H9 (cell line): Measurements from ENCODE around the gene IRX4. TPM values are rescaled to one million over a fixed set of nuclear protein-coding genes. Genes with fewer than 3 reads are reported as not detected.
A peak's percentile ranks its signal among the peaks of the same experiment; 100 is the strongest.

Source experiments
- DNase-seq: peaks from one replicate; pipeline ENCODE4 v3.0.0-alpha.2; 2017
- H2AFZ ChIP-seq: one replicate; pipeline ENCODE4 v1.6.1; 2013; ENCODE audit warnings: mild to moderate bottlenecking, low read length, control low read depth, moderate library complexity
- H2AK5ac ChIP-seq: 2 replicates; pipeline ENCODE4 v1.6.1; 2013; ENCODE audit warnings: low read length, control low read depth, mixed read lengths; ENCODE audit not compliant: insufficient read length
- H2BK120ac ChIP-seq: one replicate; pipeline ENCODE4 v1.6.1; 2013; ENCODE audit warnings: low read depth, mild to moderate bottlenecking, low read length, control low read depth, inconsistent platforms; ENCODE audit not compliant: poor library complexity, severe bottlenecking
- H2BK12ac ChIP-seq: 2 replicates; pipeline ENCODE4 v1.6.1; 2013; ENCODE audit warnings: low read length, control low read depth, mixed read lengths, low read depth; ENCODE audit not compliant: insufficient read length
- H2BK15ac ChIP-seq: 2 replicates; pipeline ENCODE4 v1.6.1; 2013; ENCODE audit warnings: low read depth, low read length, control low read depth
- H2BK20ac ChIP-seq: one replicate; pipeline ENCODE4 v1.6.1; 2013; ENCODE audit warnings: low read depth, mild to moderate bottlenecking, low read length, control low read depth, inconsistent platforms; ENCODE audit not compliant: poor library complexity, severe bottlenecking
- H2BK5ac ChIP-seq: 2 replicates; pipeline ENCODE4 v1.6.1; 2013; ENCODE audit warnings: low read length, control low read depth, mixed read lengths; ENCODE audit not compliant: insufficient read length
- H3K14ac ChIP-seq: 2 replicates; pipeline ENCODE4 v1.6.1; 2013; ENCODE audit warnings: low read length, control low read depth; ENCODE audit not compliant: insufficient read depth
- H3K18ac ChIP-seq: 2 replicates; pipeline ENCODE4 v1.6.1; 2013; ENCODE audit warnings: low read depth, mild to moderate bottlenecking, mixed read lengths, low read length, control low read depth; ENCODE audit not compliant: insufficient read length
- H3K23ac ChIP-seq: 2 replicates; pipeline ENCODE4 v1.6.1; 2013; ENCODE audit warnings: low read length, control low read depth, mixed read lengths, low read depth; ENCODE audit not compliant: insufficient read length
- H3K23me2 ChIP-seq: 2 replicates; pipeline ENCODE4 v1.6.1; 2013; ENCODE audit warnings: low read depth, mild to moderate bottlenecking, mixed read lengths, low read length, control low read depth; ENCODE audit not compliant: insufficient read length, poor library complexity, severe bottlenecking
- H3K27ac ChIP-seq: 2 replicates; pipeline ENCODE4 v1.5.1; 2013; ENCODE audit warnings: low read length, control low read depth, mixed read lengths, low read depth; ENCODE audit not compliant: insufficient read length
- H3K27me3 ChIP-seq: 2 replicates; pipeline ENCODE4 v1.6.1; 2013; ENCODE audit warnings: low read length, control low read depth, inconsistent platforms; ENCODE audit not compliant: insufficient read depth
- H3K4ac ChIP-seq: 2 replicates; pipeline ENCODE4 v1.6.1; 2013; ENCODE audit warnings: low read depth, mild to moderate bottlenecking, control low read depth, inconsistent platforms, low read length, moderate library complexity
- H3K4me1 ChIP-seq: 2 replicates; pipeline ENCODE4 v1.6.1; 2013; ENCODE audit warnings: low read length, control low read depth, inconsistent platforms; ENCODE audit not compliant: insufficient read depth
- H3K4me2 ChIP-seq: 2 replicates; pipeline ENCODE4 v1.6.1; 2013; ENCODE audit warnings: low read length, control low read depth, mixed read lengths; ENCODE audit not compliant: insufficient read length, insufficient read depth
- H3K56ac ChIP-seq: 2 replicates; pipeline ENCODE4 v1.6.1; 2013; ENCODE audit warnings: low read depth, mild to moderate bottlenecking, mixed read lengths, low read length, control low read depth; ENCODE audit not compliant: insufficient read length
- H3K79me1 ChIP-seq: 2 replicates; pipeline ENCODE4 v1.6.1; 2013; ENCODE audit warnings: low read depth, mild to moderate bottlenecking, moderate library complexity, low read length, control low read depth, inconsistent platforms; ENCODE audit not compliant: insufficient read depth, poor library complexity, severe bottlenecking
- H3K79me2 ChIP-seq: 2 replicates; pipeline ENCODE4 v1.6.1; 2013; ENCODE audit warnings: low read length, control low read depth, inconsistent platforms; ENCODE audit not compliant: insufficient read depth
- H3K9ac ChIP-seq: 2 replicates; pipeline ENCODE4 v1.6.1; 2013; ENCODE audit warnings: low read length, control low read depth, mixed read lengths; ENCODE audit not compliant: insufficient read length; ENCODE audit errors: extremely low read depth
- H3K9me3 ChIP-seq: one replicate; pipeline ENCODE4 v1.6.1; 2013; ENCODE audit warnings: low read depth, low read length, inconsistent platforms; ENCODE audit not compliant: control insufficient read depth
- H3T11ph ChIP-seq: one replicate; pipeline ENCODE4 v1.6.1; 2013; ENCODE audit warnings: mild to moderate bottlenecking, low read length, control low read depth, inconsistent platforms
- H4K20me1 ChIP-seq: one replicate; pipeline ENCODE4 v1.6.1; 2013; ENCODE audit not compliant: control insufficient read depth, insufficient read length, insufficient read depth
- H4K5ac ChIP-seq: 2 replicates; pipeline ENCODE4 v1.6.1; 2013; ENCODE audit warnings: low read depth, mild to moderate bottlenecking, mixed read lengths, low read length, control low read depth; ENCODE audit not compliant: insufficient read length
- H4K8ac ChIP-seq: replicated peaks from 2 replicates; pipeline ENCODE4 v1.6.1; 2013; ENCODE audit warnings: low read length, control low read depth, mixed read lengths, low read depth; ENCODE audit not compliant: insufficient read length
- H4K91ac ChIP-seq: 2 replicates; pipeline ENCODE4 v1.6.1; 2013; ENCODE audit warnings: low read depth, mild to moderate bottlenecking, moderate library complexity, mixed read lengths, low read length, control low read depth; ENCODE audit not compliant: insufficient read length
- H3K27ac Mint-ChIP-seq, 3 experiments: 2 replicates in 2 of 3; 3 replicates in 1 of 3; pipeline ENCODE4 v1.8.0; 2020 to 2021; ENCODE audit warnings: mixed read lengths in 3 of 3, mild to moderate bottlenecking in 1 of 3, moderate library complexity in 1 of 3
- H3K27me3 Mint-ChIP-seq: 2 replicates; pipeline ENCODE4 v1.8.0; 2021; ENCODE audit warnings: low read depth, mild to moderate bottlenecking, moderate library complexity, mixed read lengths
- H3K36me3 Mint-ChIP-seq, 3 experiments: 2 replicates in 2 of 3; 3 replicates in 1 of 3; pipeline ENCODE4 v1.8.0; 2020 to 2021; ENCODE audit warnings: low read depth in 3 of 3, mixed read lengths in 3 of 3; ENCODE audit not compliant: insufficient read depth in 1 of 3
- H3K4me1 Mint-ChIP-seq, 2 experiments: 2 replicates each; pipeline ENCODE4 v1.8.0; 2020; ENCODE audit warnings: mixed read lengths in 2 of 2
- H3K4me3 Mint-ChIP-seq, 2 experiments: 2 replicates in 1 of 2; 3 replicates in 1 of 2; pipeline ENCODE4 v1.8.0; 2020 to 2021; ENCODE audit warnings: mild to moderate bottlenecking in 2 of 2, mixed read lengths in 2 of 2, moderate library complexity in 1 of 2
- H3K9me3 Mint-ChIP-seq, 2 experiments: 2 replicates in 1 of 2; 3 replicates in 1 of 2; pipeline ENCODE4 v1.8.0; 2020; ENCODE audit warnings: mild to moderate bottlenecking in 2 of 2, mixed read lengths in 2 of 2, moderate library complexity in 1 of 2
- WGBS: extraction: QIAGEN DNeasy Blood & Tissue Kit; methylation state at CpG from one replicate; pipeline ENCODE4 v1.1.7; 2013; ENCODE audit warnings: missing lambda C conversion rate, low lambda C conversion rate, mixed read lengths; ENCODE audit not compliant: insufficient read length; ENCODE audit errors: extremely low coverage; 5-methylcytosine and 5-hydroxymethylcytosine counted together
- total RNA-seq: library from RNA; stranded (reverse); gene quantifications from 2 replicates; pipeline ENCODE4 v1.2.1, GENCODE V29; 2021
- TF ChIP-seq, protein P1 (sequence below): fragments of 200-600 bp; sonication (generic); conservative IDR thresholded peaks from 3 replicates; pipeline ENCODE4 v1.8.0; 2021; ENCODE audit warnings: antibody characterized with exemption, mild to moderate bottlenecking

The IRX4 gene
- total RNA-seq, 1 experiment from 2014 or later, result 3.2 TPM

DNA sequence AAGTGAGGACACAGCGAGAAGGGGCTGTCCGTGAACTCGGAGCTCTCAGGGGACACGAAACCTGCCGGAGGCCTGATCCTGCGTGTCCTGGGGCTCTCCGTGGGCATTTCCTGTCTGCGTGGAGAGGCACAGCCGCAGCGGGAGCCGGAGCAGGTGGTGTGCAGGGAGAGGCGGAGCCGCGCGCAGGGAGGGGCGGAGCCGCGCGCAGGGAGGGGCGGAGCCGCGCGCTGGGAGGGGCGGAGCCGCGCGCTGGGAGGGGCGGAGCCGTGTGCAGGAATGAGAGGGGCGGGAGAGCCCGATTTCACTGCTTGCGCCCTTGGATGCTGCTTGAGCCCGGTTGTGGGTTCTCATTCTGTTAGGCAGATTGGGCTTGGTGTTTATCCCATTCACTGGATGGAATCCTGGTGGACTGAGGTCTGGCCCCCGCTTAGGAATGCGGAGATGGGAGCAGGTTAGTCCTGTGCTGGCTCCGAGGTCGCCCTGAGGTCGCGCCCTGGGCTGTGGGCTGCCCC, 54.8 kb downstream of the IRX4 start:
- DNase-seq, result peak; percentile 70
- H3K27me3 Mint-ChIP-seq, result peaks cover 2% of the 10 kb centered on the region
- no peak overlapping the region for H3K27ac ChIP-seq
- no peak overlapping the region for H3K14ac ChIP-seq
- no peaks in the 10 kb centered on the region for H4K20me1 ChIP-seq
- H3K4me3 Mint-ChIP-seq, result peak overlapping the region in 1 of 2 experiments; percentile 43; a peak in 2 of 5 replicates
- no peak overlapping the region for H4K91ac ChIP-seq
- H2AFZ ChIP-seq, result no peak overlapping the region
- H3K4me1 ChIP-seq, result no peaks in the 10 kb centered on the region
- H3K27ac Mint-ChIP-seq, result no peak overlapping the region
- no peaks in the 10 kb centered on the region for H3K9me3 Mint-ChIP-seq
- H3K9me3 ChIP-seq, result no peaks in the 10 kb centered on the region
- no peak overlapping the region for H2BK15ac ChIP-seq
- H3K4ac ChIP-seq, result no peak overlapping the region
- H3K9ac ChIP-seq, result no peak overlapping the region
- H3T11ph ChIP-seq, result no peak overlapping the region
- no peak overlapping the region for H2BK20ac ChIP-seq
- no peak overlapping the region for H2BK12ac ChIP-seq
- no peak overlapping the region for H3K56ac ChIP-seq
- H2BK120ac ChIP-seq, result no peak overlapping the region
- peak overlapping the region; percentile 46 for H3K4me2 ChIP-seq
- H3K79me2 ChIP-seq, result no peaks in the 10 kb centered on the region
- H3K18ac ChIP-seq, result no peak overlapping the region
- TF ChIP-seq, protein P1, sequence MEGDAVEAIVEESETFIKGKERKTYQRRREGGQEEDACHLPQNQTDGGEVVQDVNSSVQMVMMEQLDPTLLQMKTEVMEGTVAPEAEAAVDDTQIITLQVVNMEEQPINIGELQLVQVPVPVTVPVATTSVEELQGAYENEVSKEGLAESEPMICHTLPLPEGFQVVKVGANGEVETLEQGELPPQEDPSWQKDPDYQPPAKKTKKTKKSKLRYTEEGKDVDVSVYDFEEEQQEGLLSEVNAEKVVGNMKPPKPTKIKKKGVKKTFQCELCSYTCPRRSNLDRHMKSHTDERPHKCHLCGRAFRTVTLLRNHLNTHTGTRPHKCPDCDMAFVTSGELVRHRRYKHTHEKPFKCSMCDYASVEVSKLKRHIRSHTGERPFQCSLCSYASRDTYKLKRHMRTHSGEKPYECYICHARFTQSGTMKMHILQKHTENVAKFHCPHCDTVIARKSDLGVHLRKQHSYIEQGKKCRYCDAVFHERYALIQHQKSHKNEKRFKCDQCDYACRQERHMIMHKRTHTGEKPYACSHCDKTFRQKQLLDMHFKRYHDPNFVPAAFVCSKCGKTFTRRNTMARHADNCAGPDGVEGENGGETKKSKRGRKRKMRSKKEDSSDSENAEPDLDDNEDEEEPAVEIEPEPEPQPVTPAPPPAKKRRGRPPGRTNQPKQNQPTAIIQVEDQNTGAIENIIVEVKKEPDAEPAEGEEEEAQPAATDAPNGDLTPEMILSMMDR, result no peak
- peaks cover 22 to 26% of the 10 kb centered on the region in 2 experiments for H3K4me1 Mint-ChIP-seq
- no peaks in the 10 kb centered on the region for H3K27me3 ChIP-seq
- no peak overlapping the region for H4K8ac ChIP-seq
- no peaks in the 10 kb centered on the region for H3K79me1 ChIP-seq
- H3K23me2 ChIP-seq, result no peaks in the 10 kb centered on the region
- H4K5ac ChIP-seq, result no peak overlapping the region
- no CpG with 5 or more reads among the region's 39 CpGs for WGBS
- H3K36me3 Mint-ChIP-seq, result peaks cover 4 to 14% (median 8%) of the 10 kb centered on the region in 3 experiments; a peak in 5 of 7 replicates
- no peak overlapping the region for H2BK5ac ChIP-seq
- no peak overlapping the region for H3K23ac ChIP-seq
- H2AK5ac ChIP-seq, result no peak overlapping the region

Other genes starting within 250 kb of the IRX4 start
- 67.3 and 68.9 TPM in 2 replicates for gene MRPL36, start 83.1 kb downstream of the IRX4 start, total RNA-seq
- gene NDUFS6, start 81.5 kb downstream of the IRX4 start, total RNA-seq, result 62.5 and 63.7 TPM in 2 replicates